ENCODE data around the gene TLR10.

- TF ChIP-seq POLR2A (IDR thresholded peaks at IDR 0.05; ENCODE audit: extremely low read depth, insufficient read length) = no peak
- TF ChIP-seq MAX (IDR thresholded peaks at IDR 0.05; ENCODE audit: low read depth, low read length) = no peak
Observed at GRCh38 chr4:38740303-38740702, 42.5 kb downstream of the TLR10 start.

All from NB4 (cell line).